Stimulated activated naive CD8-positive, alpha-beta T cell treated with anti-CD3 and anti-CD28 coated beads, Interleukin-15, Interleukin-2, amounts not matched to agents 100 U/mL and 50 U/mL, for 24 hours (primary cell): ENCODE data around the gene FNDC5.

Experiments
- ATAC-seq: fragments of 150-1000 bp; cut with Tn5 transposase; one replicate; pipeline ENCODE4 v1.10.0; 2021
- DNase-seq: peaks from one replicate; pipeline ENCODE4 v3.0.0; 2021

The FNDC5 gene

GRCh38 chr1:32897082-32898049 is 26.7 kb upstream of the FNDC5 start:
- no peak for ATAC-seq
- DNase-seq = no peak

GRCh38 chr1:32896451-32896850 is 25.7 kb upstream of the FNDC5 start:
- DNase-seq (no peak), ATAC-seq (no peak)

- ATAC-seq = no peak
These were observed 24.9 kb upstream of the FNDC5 start for GRCh38 chr1:32895325-32896215.

GRCh38 chr1:32894681-32895080 is 24.0 kb upstream of the FNDC5 start:
- ATAC-seq = no peak
- DNase-seq = no peak

More at GRCh38 chr1:32895325-32896215, 24.9 kb upstream of the FNDC5 start:
- no peak for DNase-seq

- ATAC-seq (no peak), DNase-seq (no peak)
These were observed 23.4 kb upstream of the FNDC5 start for GRCh38 chr1:32894019-32894600.

GRCh38 chr1:32893198-32894018 is 22.7 kb upstream of the FNDC5 start:
- ATAC-seq (no peak), DNase-seq (peak; percentile 27)

GRCh38 chr1:32892368-32893197 is 21.9 kb upstream of the FNDC5 start:
- DNase-seq (peak; percentile 78), ATAC-seq (peak; percentile 70)

GRCh38 chr1:32891630-32892029 is 20.9 kb upstream of the FNDC5 start:
- DNase-seq (no peak), ATAC-seq (no peak)

GRCh38 chr1:32891241-32891570 is 20.5 kb upstream of the FNDC5 start:
- no peak for DNase-seq
- ATAC-seq = no peak

- DNase-seq (no peak), ATAC-seq (no peak)
These were observed 20.0 kb upstream of the FNDC5 start for GRCh38 chr1:32890516-32891240.

GRCh38 chr1:32889731-32890278 is 19.1 kb upstream of the FNDC5 start:
- no peak for ATAC-seq

GRCh38 chr1:32888677-32889420 is 18.1 kb upstream of the FNDC5 start:
- no peak for DNase-seq
- ATAC-seq = no peak

More at GRCh38 chr1:32889731-32890278, 19.1 kb upstream of the FNDC5 start:
- DNase-seq = no peak

- DNase-seq (no peak), ATAC-seq (no peak)
These were observed 17.4 kb upstream of the FNDC5 start for GRCh38 chr1:32888134-32888533.

- ATAC-seq = no peak
- no peak for DNase-seq
These were observed 16.9 kb upstream of the FNDC5 start for GRCh38 chr1:32887623-32888022.

- ATAC-seq (no peak), DNase-seq (no peak)
These were observed 16.2 kb upstream of the FNDC5 start for GRCh38 chr1:32886828-32887414.

- peak; percentile 67 for ATAC-seq
- peak; percentile 64 for DNase-seq
These were observed 15.5 kb upstream of the FNDC5 start, which contains the start of gene HPCA for GRCh38 chr1:32886004-32886827. TSS of gene HPCA (plus strand) at chr1:32886491. CDS start at chr1:32888899, 2,408 bp downstream.

GRCh38 chr1:32885676-32886003 is 14.9 kb upstream of the FNDC5 start:
- ATAC-seq (no peak), DNase-seq (no peak)

- ATAC-seq (no peak), DNase-seq (no peak)
These were observed 14.0 kb upstream of the FNDC5 start for GRCh38 chr1:32884726-32885125.
